Fibroblast of peridontal ligament (primary cell): ENCODE results near the gene ZBED4.
"Not testable (repeated sequence)": the region's sequence is repeated elsewhere in the genome, so short reads cannot be mapped to it uniquely, and the experiment has no call there.

Experiments
- DNase-seq: peaks from one replicate; pipeline ENCODE4 v3.0.0-alpha.2; 2010; ENCODE audit errors: extremely low read depth

ZBED4 gene

GRCh38 chr22:49852898-49853894 lies at the start of gene ZBED4:
TSS of gene ZBED4 (plus strand) at chr22:49853844. CDS start at chr22:49883663, 29,819 bp downstream.
- DNase-seq = peak; percentile 94

GRCh38 chr22:49807129-49807528 lies 46.5 kb upstream of the ZBED4 start:
- DNase-seq = no peak

GRCh38 chr22:49807780-49808708 lies 45.6 kb upstream of the ZBED4 start:
- DNase-seq = no peak

GRCh38 chr22:49810363-49811019 lies 43.2 kb upstream of the ZBED4 start:
- peak; percentile 28 for DNase-seq

- DNase-seq = no peak
Measured at GRCh38 chr22:49811020-49811791, 42.4 kb upstream of the ZBED4 start.

- DNase-seq = no peak
Measured at GRCh38 chr22:49812838-49813237, 40.8 kb upstream of the ZBED4 start.

GRCh38 chr22:49814164-49814686 lies 39.4 kb upstream of the ZBED4 start:
- DNase-seq = no peak

- DNase-seq = no peak
Measured at GRCh38 chr22:49814856-49815255, 38.8 kb upstream of the ZBED4 start.

- DNase-seq = no peak
Measured at GRCh38 chr22:49815641-49816091, 38.0 kb upstream of the ZBED4 start.

GRCh38 chr22:49817359-49817758 lies 36.3 kb upstream of the ZBED4 start:
- DNase-seq = no peak

GRCh38 chr22:49820984-49821383 lies 32.7 kb upstream of the ZBED4 start:
- DNase-seq = no peak

GRCh38 chr22:49821741-49822140 lies 31.9 kb upstream of the ZBED4 start:
- not testable (repeated sequence) for DNase-seq

- DNase-seq = no peak
Measured at GRCh38 chr22:49823289-49824045, 30.2 kb upstream of the ZBED4 start.

GRCh38 chr22:49824185-49824925 lies 29.3 kb upstream of the ZBED4 start:
- DNase-seq = no peak

GRCh38 chr22:49824936-49825335 lies 28.7 kb upstream of the ZBED4 start:
- no peak for DNase-seq

- DNase-seq = peak; percentile 28
Measured at GRCh38 chr22:49825436-49825835, 28.2 kb upstream of the ZBED4 start.

GRCh38 chr22:49825944-49826602 lies 27.6 kb upstream of the ZBED4 start:
- peak; percentile 19 for DNase-seq

GRCh38 chr22:49826603-49827270 lies 26.9 kb upstream of the ZBED4 start:
- DNase-seq = peak; percentile 42
